LNCaP clone FGC (cell line): ENCODE data around the gene DGKB.

Experiments used
- DNase-seq: peaks from one replicate; pipeline ENCODE4 v3.0.0-alpha.2; 2011; ENCODE audit warnings: low read depth
- H3K4me3 ChIP-seq: 2 replicates; pipeline ENCODE4 v1.5.1; 2011; ENCODE audit warnings: mild to moderate bottlenecking, low read depth, low read length, control low read depth
- CTCF ChIP-seq: IDR thresholded peaks from 2 replicates; pipeline ENCODE4 v1.5.1; 2012; ENCODE audit warnings: mild to moderate bottlenecking; ENCODE audit not compliant: control insufficient read depth, insufficient read depth; ENCODE audit errors: extremely low read depth

DGKB gene

GRCh38 chr7:14676896-14677295 is 225.7 kb downstream of the DGKB start:
- no peak for DNase-seq
- no peak overlapping the region for H3K4me3 ChIP-seq
- no peak for TF ChIP-seq CTCF

- no peak for DNase-seq
- no peak for TF ChIP-seq CTCF
- H3K4me3 ChIP-seq, result no peak overlapping the region
Measured at GRCh38 chr7:14673202-14673601, 229.3 kb downstream of the DGKB start.

- no peak for DNase-seq
- no peak for TF ChIP-seq CTCF
- H3K4me3 ChIP-seq, result no peak overlapping the region
Measured at GRCh38 chr7:14666913-14667312, 235.6 kb downstream of the DGKB start.

GRCh38 chr7:14666304-14666703 is 236.2 kb downstream of the DGKB start:
- H3K4me3 ChIP-seq, result no peak overlapping the region
- DNase-seq, result no peak
- TF ChIP-seq CTCF, result no peak

GRCh38 chr7:14639801-14640200 is 262.8 kb downstream of the DGKB start:
- no peak for DNase-seq
- no peak for TF ChIP-seq CTCF
- no peak overlapping the region for H3K4me3 ChIP-seq

- TF ChIP-seq CTCF, result no peak
- no peak overlapping the region for H3K4me3 ChIP-seq
- no peak for DNase-seq
Measured at GRCh38 chr7:14639329-14639728, 263.2 kb downstream of the DGKB start.

- DNase-seq, result no peak
- no peak for TF ChIP-seq CTCF
- H3K4me3 ChIP-seq, result no peak overlapping the region
Measured at GRCh38 chr7:14637968-14638367, 264.6 kb downstream of the DGKB start.
